Activated CD4-positive, alpha-beta T cell treated with anti-CD3 and anti-CD28 coated beads for 1 hour (primary cell): Measurements from ENCODE around the gene RGS12.
A peak's percentile ranks its signal among the peaks of the same experiment; 100 is the strongest.
"Not testable (repeated sequence)": the region's sequence is repeated elsewhere in the genome, so short reads cannot be mapped to it uniquely, and the experiment has no call there.

ENCODE experiments used
- DNase-seq: peaks from one replicate; pipeline ENCODE4 v3.0.0-alpha.2; 2020

Gene RGS12

GRCh38 chr4:3299976-3300671 is 7.3 kb downstream of the RGS12 start:
- DNase-seq = no peak

- DNase-seq = not testable (repeated sequence)
Observed at GRCh38 chr4:3300882-3301281, 8.1 kb downstream of the RGS12 start.

GRCh38 chr4:3301450-3302172 is 8.8 kb downstream of the RGS12 start:
- DNase-seq = no peak

- DNase-seq = peak; percentile 52
Observed at GRCh38 chr4:3302173-3302785, 9.5 kb downstream of the RGS12 start.

GRCh38 chr4:3302786-3303564 is 10.2 kb downstream of the RGS12 start:
- DNase-seq = no peak

- no peak for DNase-seq
Observed at GRCh38 chr4:3303565-3303824, 10.7 kb downstream of the RGS12 start.

- no peak for DNase-seq
Observed at GRCh38 chr4:3303923-3304710, 11.3 kb downstream of the RGS12 start.

GRCh38 chr4:3304831-3305609 is 12.2 kb downstream of the RGS12 start:
- no peak for DNase-seq

GRCh38 chr4:3305610-3306371 is 13.0 kb downstream of the RGS12 start:
- DNase-seq = no peak

- no peak for DNase-seq
Observed at GRCh38 chr4:3306450-3306849, 13.6 kb downstream of the RGS12 start.

- no peak for DNase-seq
Observed at GRCh38 chr4:3307060-3307459, 14.2 kb downstream of the RGS12 start.

- DNase-seq = no peak
Observed at GRCh38 chr4:3307486-3307885, 14.7 kb downstream of the RGS12 start.

- DNase-seq = no peak
Observed at GRCh38 chr4:3307891-3308575, 15.2 kb downstream of the RGS12 start.

- DNase-seq = no peak
Observed at GRCh38 chr4:3308691-3309090, 15.9 kb downstream of the RGS12 start.

- DNase-seq = no peak
Observed at GRCh38 chr4:3310301-3311094, 17.7 kb downstream of the RGS12 start.

- no peak for DNase-seq
Observed at GRCh38 chr4:3311095-3311372, 18.2 kb downstream of the RGS12 start.

- DNase-seq = no peak
Observed at GRCh38 chr4:3311489-3312171, 18.8 kb downstream of the RGS12 start.

- no peak for DNase-seq
Observed at GRCh38 chr4:3312362-3312761, 19.5 kb downstream of the RGS12 start.

GRCh38 chr4:3313139-3313538 is 20.3 kb downstream of the RGS12 start:
- DNase-seq = no peak
